Lower lobe of right lung (tissue), 2 donors: Measurements from ENCODE around the gene LIN37. TPM values are rescaled to one million over a fixed set of nuclear protein-coding genes. Genes with fewer than 3 reads are reported as not detected.

Experiments
- ATAC-seq, 2 donors: fragments of 200-7000 bp; cut with Tn5 transposase; one replicate each; pipeline ENCODE4 v1.9.1; 2020 to 2022; ENCODE audit warnings: mild to moderate bottlenecking in 2 of 2, moderate library complexity in 2 of 2
- DNase-seq: peaks from one replicate; pipeline ENCODE4 v3.0.0-alpha.2; 2020
- H3K27ac ChIP-seq: fragments of 200-600 bp; one replicate; pipeline ENCODE4 v1.8.0; 2022
- H3K27me3 ChIP-seq: fragments of 200-600 bp; one replicate; pipeline ENCODE4 v1.8.0; 2022; ENCODE audit warnings: low read depth
- H3K36me3 ChIP-seq: fragments of 200-600 bp; one replicate; pipeline ENCODE4 v1.8.0; 2022; ENCODE audit warnings: mild to moderate bottlenecking
- H3K4me1 ChIP-seq: fragments of 200-600 bp; one replicate; pipeline ENCODE4 v1.8.0; 2022
- H3K4me3 ChIP-seq: fragments of 200-600 bp; one replicate; pipeline ENCODE4 v1.8.0; 2022; ENCODE audit warnings: mild to moderate bottlenecking
- H3K9me3 ChIP-seq: fragments of 200-600 bp; one replicate; pipeline ENCODE4 v1.8.0; 2022
- intact Hi-C: fragments of 100-400 bp; cut with DNase I; formaldehyde crosslinking; loops from one replicate; pipeline ENCODE4 v1.11.0; 2022
- total RNA-seq: library from RNA; stranded (reverse); fragmentation: NEBNext Ultra II Directional; extraction: Animal tissue kit (Norgen Biotek cat#: 25700); gene quantifications from one replicate; pipeline ENCODE4 v1.2.1, GENCODE V29; 2021
- TF ChIP-seq, protein P1 (sequence below): fragments of 200-600 bp; IDR thresholded peaks from one replicate; pipeline ENCODE4 v1.8.0; 2022; ENCODE audit warnings: antibody characterized with exemption, mild to moderate bottlenecking
- donor health status: DM: no; HTN: yes; CAD: no; lungs with severe emphysema.

Gene LIN37
- total RNA-seq, 1 donor from 2014 or later: 7.2 TPM

DNA sequence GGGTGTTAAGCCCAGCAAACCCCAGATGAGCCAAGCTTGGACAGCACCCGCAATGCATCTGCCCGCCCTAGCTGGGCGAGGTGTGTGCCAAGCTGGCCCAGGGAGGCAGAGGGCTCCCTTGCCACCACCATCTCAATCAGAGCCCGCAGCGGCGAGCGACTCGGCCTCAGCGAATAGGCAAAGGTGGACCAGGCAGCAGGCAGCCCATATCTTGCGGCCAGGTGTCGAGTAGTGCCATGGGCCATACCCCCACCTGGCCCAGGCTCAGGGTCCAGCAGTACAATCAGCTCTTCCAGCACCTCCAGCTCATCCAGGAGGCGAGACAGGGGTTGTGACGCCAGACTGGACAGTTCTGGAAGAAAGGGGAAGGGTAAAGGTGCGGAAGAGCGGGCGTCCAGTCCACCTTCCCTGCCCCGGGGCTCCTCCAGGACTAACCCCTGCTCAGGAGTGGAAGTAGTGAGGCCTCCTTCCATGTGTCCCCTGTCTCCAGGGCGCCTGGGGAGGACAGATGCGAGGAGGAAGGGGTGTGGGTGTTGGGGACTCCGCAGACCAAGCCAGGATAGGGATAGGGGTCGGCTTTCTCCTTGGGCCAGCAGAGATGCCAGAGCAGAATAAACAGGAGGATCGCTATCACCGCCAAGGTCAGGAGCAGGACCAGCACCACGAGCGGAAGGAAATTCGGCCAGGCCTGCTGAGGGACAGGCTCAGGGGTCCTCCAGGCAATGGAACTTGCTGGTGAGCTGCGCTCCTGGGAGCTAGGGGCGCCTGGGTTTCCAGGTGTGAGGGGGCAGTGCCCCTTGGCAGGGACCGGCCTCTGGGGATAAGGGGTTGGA is 8.9 kb upstream of the LIN37 start:
- intact Hi-C loops: no loop called here
- no peaks in the 10 kb centered on the region for H3K9me3 ChIP-seq
- ATAC-seq: no peak
- no peak for DNase-seq
- peaks cover 40% of the 10 kb centered on the region for H3K4me1 ChIP-seq
- H3K36me3 ChIP-seq: peaks cover 50% of the 10 kb centered on the region
- peak overlapping the region; percentile 88 for H3K27ac ChIP-seq
- no peaks in the 10 kb centered on the region for H3K27me3 ChIP-seq
- peak overlapping the region; percentile 64 for H3K4me3 ChIP-seq
- TF ChIP-seq, protein P1, sequence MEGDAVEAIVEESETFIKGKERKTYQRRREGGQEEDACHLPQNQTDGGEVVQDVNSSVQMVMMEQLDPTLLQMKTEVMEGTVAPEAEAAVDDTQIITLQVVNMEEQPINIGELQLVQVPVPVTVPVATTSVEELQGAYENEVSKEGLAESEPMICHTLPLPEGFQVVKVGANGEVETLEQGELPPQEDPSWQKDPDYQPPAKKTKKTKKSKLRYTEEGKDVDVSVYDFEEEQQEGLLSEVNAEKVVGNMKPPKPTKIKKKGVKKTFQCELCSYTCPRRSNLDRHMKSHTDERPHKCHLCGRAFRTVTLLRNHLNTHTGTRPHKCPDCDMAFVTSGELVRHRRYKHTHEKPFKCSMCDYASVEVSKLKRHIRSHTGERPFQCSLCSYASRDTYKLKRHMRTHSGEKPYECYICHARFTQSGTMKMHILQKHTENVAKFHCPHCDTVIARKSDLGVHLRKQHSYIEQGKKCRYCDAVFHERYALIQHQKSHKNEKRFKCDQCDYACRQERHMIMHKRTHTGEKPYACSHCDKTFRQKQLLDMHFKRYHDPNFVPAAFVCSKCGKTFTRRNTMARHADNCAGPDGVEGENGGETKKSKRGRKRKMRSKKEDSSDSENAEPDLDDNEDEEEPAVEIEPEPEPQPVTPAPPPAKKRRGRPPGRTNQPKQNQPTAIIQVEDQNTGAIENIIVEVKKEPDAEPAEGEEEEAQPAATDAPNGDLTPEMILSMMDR: no peak

DNA sequence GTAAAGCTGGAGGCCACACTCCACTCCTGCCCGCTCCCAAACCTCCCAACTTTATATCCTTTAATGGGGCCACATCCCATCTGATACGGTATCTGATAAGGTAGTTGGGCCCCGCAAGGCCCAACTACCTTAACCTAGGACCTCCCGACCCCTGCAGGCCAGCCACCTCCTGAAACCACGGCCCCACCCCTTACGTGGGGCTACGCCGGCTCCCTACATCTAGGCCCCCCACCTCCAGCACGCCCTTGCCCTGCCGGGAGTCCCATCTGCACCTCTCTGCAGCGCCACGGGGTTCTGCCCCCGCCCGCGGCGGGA is 8.3 kb upstream of the LIN37 start:
- no peak for ATAC-seq
- peak overlapping the region; percentile 88 for H3K27ac ChIP-seq
- H3K9me3 ChIP-seq: no peaks in the 10 kb centered on the region
- TF ChIP-seq, protein P1: no peak
- H3K36me3 ChIP-seq: peaks cover 44% of the 10 kb centered on the region
- intact Hi-C loops: no loop called here
- DNase-seq: no peak
- H3K27me3 ChIP-seq: no peaks in the 10 kb centered on the region
- H3K4me1 ChIP-seq: peaks cover 41% of the 10 kb centered on the region
- H3K4me3 ChIP-seq: peak overlapping the region; percentile 64

DNA sequence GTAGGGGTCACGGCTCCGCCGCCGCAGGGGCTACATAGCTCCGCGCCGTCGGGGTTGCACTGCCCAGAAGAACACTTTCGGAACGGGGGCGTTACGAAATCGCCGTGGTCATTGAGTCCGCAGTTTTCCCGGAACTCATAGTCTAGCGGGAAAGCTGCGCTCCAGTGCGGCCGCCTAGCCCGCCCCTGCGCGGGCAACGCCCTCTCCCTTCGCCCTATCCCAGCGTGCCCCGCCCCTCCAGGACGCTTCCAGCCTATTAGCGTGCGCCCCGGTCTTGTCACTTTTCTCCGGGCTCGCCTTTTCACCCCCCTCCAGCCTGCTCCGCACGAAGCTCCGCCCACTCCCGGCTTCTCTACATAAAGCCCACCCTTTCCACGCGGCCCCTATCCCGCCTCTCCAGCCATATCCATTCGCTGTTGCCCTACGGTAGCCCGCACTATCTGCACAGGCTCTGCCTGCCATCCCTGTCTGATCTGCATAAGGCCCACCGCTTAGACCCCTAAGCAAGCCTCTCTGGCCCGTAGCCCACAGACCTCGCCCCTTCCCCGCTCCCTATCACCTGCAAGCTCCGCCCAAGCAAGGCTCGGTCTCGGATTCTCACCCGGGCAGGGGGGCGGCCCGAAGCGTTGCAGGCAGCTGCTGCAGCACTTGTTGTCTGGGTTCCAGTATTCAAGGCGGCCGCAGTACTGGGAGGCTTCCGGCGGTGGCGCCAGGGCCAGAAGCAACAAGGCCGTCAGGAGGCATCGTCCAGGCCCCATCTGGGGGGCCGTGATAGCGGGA is 7.8 kb upstream of the LIN37 start:
- TF ChIP-seq, protein P1: peak; percentile 18
- Histone ChIP-seq H3K4me3 (peak overlapping the region; percentile 64), H3K27ac (peak overlapping the region; percentile 88), H3K9me3 (no peaks in the 10 kb centered on the region), H3K27me3 (no peaks in the 10 kb centered on the region), H3K36me3 (peaks cover 39% of the 10 kb centered on the region), H3K4me1 (peaks cover 41% of the 10 kb centered on the region)
- peak; percentile 99 for DNase-seq
- peak; percentile 89 to 91 for ATAC-seq
- intact Hi-C loops: no loop called here

DNA sequence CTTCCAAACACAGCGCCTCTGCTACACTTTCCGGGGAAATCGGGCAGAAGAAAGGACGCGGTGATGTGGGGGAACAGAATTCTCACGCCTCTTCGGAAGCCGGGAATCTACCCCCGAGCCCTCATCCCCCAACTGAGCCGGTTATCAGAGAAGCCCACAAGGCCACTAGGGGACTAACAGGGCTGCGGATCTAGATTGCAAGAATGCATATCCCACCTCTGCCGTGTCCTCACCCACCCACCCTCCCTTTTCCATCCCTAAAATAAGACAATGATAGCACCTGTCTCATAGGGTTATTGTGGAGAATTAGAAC is 7.2 kb upstream of the LIN37 start:
- Histone ChIP-seq H3K36me3 (peaks cover 34% of the 10 kb centered on the region), H3K27ac (peak overlapping the region; percentile 88), H3K27me3 (no peaks in the 10 kb centered on the region), H3K4me1 (peaks cover 45% of the 10 kb centered on the region), H3K4me3 (peak overlapping the region; percentile 64), H3K9me3 (no peaks in the 10 kb centered on the region)
- ATAC-seq: no peak
- intact Hi-C loops: no loop called here
- no peak for DNase-seq
- TF ChIP-seq, protein P1: no peak

DNA sequence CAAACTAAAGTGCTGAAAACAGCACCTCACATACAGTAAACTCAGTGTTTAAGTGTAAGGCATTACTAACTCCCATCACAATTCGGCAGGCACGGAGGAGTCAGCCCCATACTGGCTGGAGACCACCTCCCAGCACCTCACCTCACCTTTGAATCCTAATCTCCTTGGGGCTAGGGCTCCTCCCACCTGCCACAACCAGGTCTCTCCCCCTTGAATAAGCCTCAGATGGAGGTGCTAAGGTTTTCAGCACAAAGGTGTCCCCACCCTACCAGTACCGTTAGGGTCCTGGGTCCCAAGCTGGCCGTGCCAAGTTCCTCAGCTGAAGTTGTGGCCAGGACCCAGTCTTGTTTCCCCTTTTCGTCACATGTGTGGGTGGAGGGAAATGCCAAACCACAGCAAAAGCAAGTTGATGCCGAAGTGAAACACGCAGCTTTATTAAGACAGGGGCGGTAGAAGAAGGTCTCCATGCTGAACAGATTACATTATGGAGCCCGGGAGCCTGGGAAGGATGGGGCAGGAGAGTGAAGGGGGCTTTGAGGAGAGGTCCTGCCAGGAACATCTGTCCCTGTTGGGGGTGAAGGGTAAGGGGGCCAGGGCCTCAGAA is 6.2 kb upstream of the LIN37 start, which contains the start of gene IGFLR1:
Gene IGFLR1, minus strand, starts transcription at position 332 of the 604 bp plus-strand sequence. CDS start 1,272 bp downstream, outside the sequence.
- H3K4me1 ChIP-seq: peaks cover 53% of the 10 kb centered on the region
- ATAC-seq (no peak), DNase-seq (no peak)
- H3K27ac ChIP-seq: peak within 1 kb of the TSS; percentile 88
- H3K4me3 ChIP-seq: peak within 1 kb of the TSS; percentile 64
- intact Hi-C loops: no loop called here
- H3K36me3 ChIP-seq: peaks cover 23% of the 10 kb centered on the region
- no peaks in the 10 kb centered on the region for H3K9me3 ChIP-seq
- H3K27me3 ChIP-seq: no peaks in the 10 kb centered on the region
- TF ChIP-seq, protein P1: no peak
